Activated B cell treated with CpG ODN at 0.5 μM for 24 hours (primary cell): ENCODE results near the gene TNFAIP8L1. TPM values are rescaled to one million over a fixed set of nuclear protein-coding genes. Genes with fewer than 3 reads are reported as not detected.

Experiments
- ATAC-seq: fragments of 200-7000 bp; cut with Tn5 transposase; one replicate; pipeline ENCODE4 v1.10.0; 2021; ENCODE audit warnings: low read depth, mild to moderate bottlenecking, moderate library complexity
- CTCF ChIA-PET: fragments of 350-600 bp; sonication (Branson Sonifier 250); formaldehyde crosslinking; loops from one replicate; lab custom pipeline; 2021; ENCODE audit warnings: antibody characterized with exemption; lab: Charles Lee
- POLR2A ChIA-PET: fragments of 350-600 bp; sonication (Branson Sonifier 250); formaldehyde crosslinking; loops from one replicate; lab custom pipeline; 2021; ENCODE audit warnings: antibody characterized with exemption; lab: Charles Lee
- DNase-seq: peaks from one replicate; pipeline ENCODE4 v3.0.0; 2022
- H3K27ac Mint-ChIP-seq: one replicate; pipeline ENCODE4 v1.8.0; 2020; ENCODE audit warnings: mixed read lengths
- H3K27me3 Mint-ChIP-seq: one replicate; pipeline ENCODE4 v1.8.0; 2021; ENCODE audit warnings: mixed read lengths
- H3K36me3 Mint-ChIP-seq: one replicate; pipeline ENCODE4 v1.8.0; 2021; ENCODE audit warnings: low read depth, mixed read lengths
- H3K4me1 Mint-ChIP-seq: one replicate; pipeline ENCODE4 v1.8.0; 2021; ENCODE audit warnings: mixed read lengths
- H3K4me3 Mint-ChIP-seq: one replicate; pipeline ENCODE4 v1.8.0; 2020; ENCODE audit warnings: mild to moderate bottlenecking, mixed read lengths
- H3K9me3 Mint-ChIP-seq: one replicate; pipeline ENCODE4 v1.8.0; 2020; ENCODE audit warnings: mixed read lengths
- intact Hi-C: fragments of 100-400 bp; cut with micrococcal nuclease; formaldehyde crosslinking; loops from one replicate; pipeline ENCODE4 v1.15.1; 2024
- total RNA-seq: library from RNA; stranded (reverse); gene quantifications from 2 replicates; pipeline ENCODE4 v1.2.3, GENCODE V29; 2022
- TF ChIP-seq, protein P1 (sequence below): fragments of 200-600 bp; IDR thresholded peaks from one replicate; pipeline ENCODE4 v1.8.0; 2022; ENCODE audit warnings: antibody characterized with exemption, mild to moderate bottlenecking

TNFAIP8L1 gene
- total RNA-seq, 1 donor from 2014 or later, result 15.5 TPM

DNA sequence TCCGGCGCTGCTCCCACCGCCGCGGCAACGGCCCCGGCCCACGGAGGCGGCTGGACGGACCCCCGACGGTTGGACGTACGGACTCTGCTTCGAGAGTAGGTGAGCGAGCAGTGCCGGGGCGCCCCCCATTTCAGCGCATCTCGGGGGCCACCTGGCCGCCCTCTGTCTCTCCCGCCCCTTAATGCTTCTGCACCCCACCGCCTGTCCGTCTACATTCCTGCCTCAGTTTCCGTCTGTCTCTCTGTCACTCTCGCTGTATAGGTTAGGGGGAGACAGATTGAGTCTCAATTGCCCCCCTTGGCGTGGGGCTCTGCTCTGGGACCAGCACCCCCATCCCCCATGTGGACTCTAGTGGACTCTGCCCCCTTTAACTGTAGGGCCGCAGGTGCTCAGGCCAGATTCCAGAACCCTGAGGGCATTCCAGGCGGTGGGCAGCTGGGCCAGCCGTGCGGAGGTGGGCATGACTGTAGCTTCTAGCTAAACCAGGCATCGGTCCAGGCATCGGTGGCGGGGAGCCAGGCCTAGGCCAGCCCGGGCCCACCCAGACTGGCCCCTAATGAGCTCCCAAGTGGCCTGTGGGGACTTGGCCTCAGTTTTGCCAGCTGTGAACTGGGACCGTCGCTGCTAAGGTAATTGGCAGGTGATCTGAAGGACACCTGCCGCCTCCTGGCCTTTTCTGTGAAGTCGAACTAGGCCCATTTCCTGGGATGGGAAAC is 373 bp downstream of the TNFAIP8L1 start:
- TF ChIP-seq, protein P1, sequence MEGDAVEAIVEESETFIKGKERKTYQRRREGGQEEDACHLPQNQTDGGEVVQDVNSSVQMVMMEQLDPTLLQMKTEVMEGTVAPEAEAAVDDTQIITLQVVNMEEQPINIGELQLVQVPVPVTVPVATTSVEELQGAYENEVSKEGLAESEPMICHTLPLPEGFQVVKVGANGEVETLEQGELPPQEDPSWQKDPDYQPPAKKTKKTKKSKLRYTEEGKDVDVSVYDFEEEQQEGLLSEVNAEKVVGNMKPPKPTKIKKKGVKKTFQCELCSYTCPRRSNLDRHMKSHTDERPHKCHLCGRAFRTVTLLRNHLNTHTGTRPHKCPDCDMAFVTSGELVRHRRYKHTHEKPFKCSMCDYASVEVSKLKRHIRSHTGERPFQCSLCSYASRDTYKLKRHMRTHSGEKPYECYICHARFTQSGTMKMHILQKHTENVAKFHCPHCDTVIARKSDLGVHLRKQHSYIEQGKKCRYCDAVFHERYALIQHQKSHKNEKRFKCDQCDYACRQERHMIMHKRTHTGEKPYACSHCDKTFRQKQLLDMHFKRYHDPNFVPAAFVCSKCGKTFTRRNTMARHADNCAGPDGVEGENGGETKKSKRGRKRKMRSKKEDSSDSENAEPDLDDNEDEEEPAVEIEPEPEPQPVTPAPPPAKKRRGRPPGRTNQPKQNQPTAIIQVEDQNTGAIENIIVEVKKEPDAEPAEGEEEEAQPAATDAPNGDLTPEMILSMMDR, result no peak
- Mint-ChIP-seq H3K9me3 (no peaks in the 10 kb centered on the region), H3K36me3 (no peaks in the 10 kb centered on the region), H3K4me3 (peak overlapping the region; percentile 99), H3K27me3 (no peaks in the 10 kb centered on the region), H3K4me1 (peaks cover 44% of the 10 kb centered on the region), H3K27ac (peak overlapping the region; percentile 86)
- POLR2A ChIA-PET, result no interaction called here
- intact Hi-C loops, result loop anchor here (1.0 to 5.0 kb wide), 6 partner anchors 31 to 1692 kb away; partner anchors contain the start of genes CHAF1A, DPP9, FEM1A and HDGFL2
- CTCF ChIA-PET, result interaction anchor here (0.9 kb wide), 1 partner anchor 29 kb away, joined by 3 read pairs; no protein-coding TSS in a partner anchor
- DNase-seq (peak; percentile 27), ATAC-seq (no peak)

DNA sequence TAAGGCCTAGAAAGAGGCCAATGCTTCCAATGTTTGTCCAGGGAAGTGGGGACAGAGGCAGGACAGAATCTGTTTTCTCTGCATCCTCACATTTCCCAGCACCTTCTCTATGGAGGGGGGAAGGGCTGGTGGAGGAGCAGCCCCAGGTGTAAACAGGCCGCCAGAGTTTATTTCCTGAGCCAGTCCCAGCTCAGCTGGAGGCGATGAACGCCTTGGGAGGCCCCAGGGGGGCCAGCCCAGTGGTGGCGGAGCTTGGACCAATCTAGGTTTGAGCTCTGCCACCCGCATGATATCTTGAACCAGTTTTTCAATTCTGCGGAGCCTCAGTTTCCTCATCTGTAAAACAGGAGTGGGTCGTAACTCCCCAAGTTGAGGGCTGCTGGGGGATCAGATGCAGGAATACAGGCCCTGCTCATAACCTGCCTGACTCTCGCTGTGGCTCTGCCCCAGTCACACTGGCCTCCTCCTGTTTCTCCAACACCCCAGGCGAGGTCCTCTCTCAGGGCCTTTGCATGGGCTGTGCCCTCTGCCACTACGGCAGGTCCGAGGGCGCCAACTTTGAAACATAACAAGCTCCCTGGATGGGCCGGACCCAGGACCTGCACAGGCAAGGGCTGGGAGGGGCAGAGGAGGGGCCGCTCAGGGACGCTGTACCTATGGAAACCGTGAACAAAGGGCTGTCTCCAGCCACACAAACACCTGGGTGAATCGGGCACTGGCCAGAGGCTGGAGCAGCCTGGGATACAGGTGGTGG is 1.1 kb downstream of the TNFAIP8L1 start:
- ChIA-PET CTCF (interaction anchor here (0.9 kb wide), 1 partner anchor 28 kb away, joined by 3 read pairs; no protein-coding TSS in a partner anchor), POLR2A (no interaction called here)
- Mint-ChIP-seq H3K9me3 (no peaks in the 10 kb centered on the region), H3K27me3 (no peaks in the 10 kb centered on the region), H3K4me1 (peaks cover 45% of the 10 kb centered on the region), H3K4me3 (peak overlapping the region; percentile 99), H3K36me3 (peaks cover 2% of the 10 kb centered on the region), H3K27ac (peak overlapping the region; percentile 86)
- intact Hi-C loops, result no loop called here
- no peak for DNase-seq
- ATAC-seq, result no peak
- TF ChIP-seq, protein P1, result no peak

DNA sequence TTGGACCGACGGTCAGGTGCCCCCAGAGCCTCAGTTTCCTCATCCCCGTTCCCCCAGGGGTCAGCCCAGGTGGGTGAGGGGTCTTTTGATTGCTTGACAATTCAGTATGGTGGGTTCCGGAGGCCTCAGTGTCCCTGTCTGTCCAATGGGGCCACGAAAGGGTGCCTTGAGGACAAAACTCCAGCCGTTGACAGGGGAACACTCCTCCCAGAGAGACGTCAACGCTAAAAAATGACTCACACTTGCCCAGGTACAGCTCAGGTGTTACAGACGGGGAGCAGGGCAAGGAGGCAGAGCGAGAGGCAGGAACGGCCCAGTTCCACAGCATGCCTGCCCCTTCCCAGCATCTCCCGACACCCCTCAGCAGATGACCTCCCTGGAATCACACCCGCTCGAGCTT is 1.8 kb downstream of the TNFAIP8L1 start:
- H3K27me3 Mint-ChIP-seq, result no peaks in the 10 kb centered on the region
- no peak for ATAC-seq
- intact Hi-C loops, result no loop called here

DNA sequence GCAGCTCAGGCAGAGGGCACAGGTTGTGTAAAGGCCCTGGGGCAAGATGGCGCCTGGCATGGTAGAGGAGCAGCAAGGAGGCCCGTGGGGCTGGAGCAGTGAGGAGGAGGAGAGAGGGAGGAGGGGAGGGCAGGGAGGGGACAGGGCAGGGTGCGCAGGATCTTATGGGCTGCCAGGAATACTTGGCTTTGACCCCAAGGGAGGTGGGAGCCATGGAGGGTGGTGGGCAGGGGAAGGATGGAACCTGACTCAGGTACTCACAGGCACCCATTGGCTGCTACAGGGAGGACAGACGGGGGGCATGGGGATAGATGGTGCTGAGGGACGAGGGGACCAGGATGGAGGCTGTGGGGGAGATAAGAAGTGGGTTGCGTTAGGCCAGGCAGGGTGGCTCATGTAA is 3.3 kb downstream of the TNFAIP8L1 start:
- no peaks in the 10 kb centered on the region for H3K27me3 Mint-ChIP-seq
- ATAC-seq, result no peak
- peak overlapping the region; percentile 24 for H3K27ac Mint-ChIP-seq
- ChIA-PET POLR2A (no interaction called here), CTCF (no interaction called here)
- TF ChIP-seq, protein P1, result no peak
- peaks cover 38% of the 10 kb centered on the region for H3K4me1 Mint-ChIP-seq
- intact Hi-C loops, result no loop called here
- no peak for DNase-seq
- peak overlapping the region; percentile 35 for H3K4me3 Mint-ChIP-seq
- H3K36me3 Mint-ChIP-seq, result peaks cover 13% of the 10 kb centered on the region
- no peaks in the 10 kb centered on the region for H3K9me3 Mint-ChIP-seq

More for the DNA sequence above, 1.8 kb downstream of the TNFAIP8L1 start:
- H3K27ac Mint-ChIP-seq, result no peak overlapping the region
- no peaks in the 10 kb centered on the region for H3K9me3 Mint-ChIP-seq
- no peak for DNase-seq
- H3K4me1 Mint-ChIP-seq, result peaks cover 43% of the 10 kb centered on the region
- ChIA-PET CTCF (no interaction called here), POLR2A (interaction anchor here (0.7 kb wide), 1 partner anchor 1516 kb away, joined by 8 read pairs; no protein-coding TSS in a partner anchor)
- H3K4me3 Mint-ChIP-seq, result no peak overlapping the region
- peaks cover 4% of the 10 kb centered on the region for H3K36me3 Mint-ChIP-seq
- TF ChIP-seq, protein P1, result no peak

DNA sequence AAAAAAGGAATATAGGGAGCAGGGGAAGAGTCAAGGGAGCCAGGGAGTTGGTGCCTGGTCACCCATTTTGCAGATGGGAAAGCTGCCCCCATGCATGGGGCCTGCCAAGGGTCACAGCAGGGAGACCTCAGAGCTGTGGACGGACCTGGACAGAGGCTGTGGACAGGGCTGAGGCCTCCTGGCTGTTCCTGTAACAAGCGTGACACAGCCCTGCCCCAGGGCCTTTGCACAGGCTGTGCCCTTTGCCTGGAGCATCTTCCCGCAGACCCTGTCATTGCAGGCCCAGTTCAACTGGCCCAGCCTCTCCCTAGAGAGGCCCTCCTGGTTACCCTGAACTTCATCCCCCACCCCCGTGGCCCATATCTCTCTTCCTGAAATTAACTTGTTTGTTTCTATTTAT is 6.4 kb downstream of the TNFAIP8L1 start:
- Mint-ChIP-seq H3K27ac (no peak overlapping the region), H3K4me3 (no peak overlapping the region), H3K36me3 (peaks cover 18% of the 10 kb centered on the region), H3K27me3 (no peaks in the 10 kb centered on the region), H3K4me1 (peaks cover 34% of the 10 kb centered on the region), H3K9me3 (no peaks in the 10 kb centered on the region)
- ATAC-seq, result no peak
- intact Hi-C loops, result no loop called here
- ChIA-PET POLR2A (no interaction called here), CTCF (interaction anchor here (1.3 kb wide), 1 partner anchor 13 kb away, joined by 3 read pairs; no protein-coding TSS in a partner anchor)
- TF ChIP-seq, protein P1, result no peak
- no peak for DNase-seq
